T-helper 1 cell treated with Interleukin-12 subunit alpha and Interleukin-12 subunit beta and Interleukin-4 antibody, amounts not matched to agents 30 μg/mL and 1 μg/mL, for 36 hours (primary cell): ENCODE results near the gene TMEM132E.
A peak's percentile ranks its signal among the peaks of the same experiment; 100 is the strongest.

ENCODE experiments used
- H3K27ac Mint-ChIP-seq: one replicate; pipeline ENCODE4 v1.8.0; 2021; ENCODE audit warnings: mild to moderate bottlenecking, mixed read lengths
- H3K27me3 Mint-ChIP-seq: one replicate; pipeline ENCODE4 v1.8.0; 2021; ENCODE audit warnings: low read depth, mixed read lengths
- H3K36me3 Mint-ChIP-seq: one replicate; pipeline ENCODE4 v1.8.0; 2021; ENCODE audit warnings: low read depth, mixed read lengths
- H3K4me1 Mint-ChIP-seq: one replicate; pipeline ENCODE4 v1.8.0; 2021; ENCODE audit warnings: low read depth, mixed read lengths
- H3K4me3 Mint-ChIP-seq: one replicate; pipeline ENCODE4 v1.8.0; 2021; ENCODE audit warnings: mild to moderate bottlenecking, moderate library complexity, mixed read lengths
- H3K9me3 Mint-ChIP-seq: one replicate; pipeline ENCODE4 v1.8.0; 2021; ENCODE audit warnings: mixed read lengths

Gene TMEM132E

GRCh38 chr17:34580685-34581445 lies 1.5 kb downstream of the TMEM132E start:
- H3K9me3 Mint-ChIP-seq: no peaks in the 10 kb centered on the region
- H3K27ac Mint-ChIP-seq: no peak overlapping the region
- peaks cover 8% of the 10 kb centered on the region for H3K4me1 Mint-ChIP-seq
- peaks cover 89% of the 10 kb centered on the region for H3K27me3 Mint-ChIP-seq
- no peak overlapping the region for H3K4me3 Mint-ChIP-seq
- H3K36me3 Mint-ChIP-seq: no peaks in the 10 kb centered on the region

GRCh38 chr17:34581446-34582184 lies 2.2 kb downstream of the TMEM132E start:
- H3K4me1 Mint-ChIP-seq: peaks cover 8% of the 10 kb centered on the region
- no peaks in the 10 kb centered on the region for H3K36me3 Mint-ChIP-seq
- H3K27me3 Mint-ChIP-seq: peaks cover 89% of the 10 kb centered on the region
- no peaks in the 10 kb centered on the region for H3K9me3 Mint-ChIP-seq
- no peak overlapping the region for H3K4me3 Mint-ChIP-seq
- H3K27ac Mint-ChIP-seq: peak overlapping the region; percentile 26

- Mint-ChIP-seq H3K27me3 (peaks cover 87% of the 10 kb centered on the region), H3K4me3 (no peak overlapping the region), H3K9me3 (no peaks in the 10 kb centered on the region), H3K36me3 (no peaks in the 10 kb centered on the region), H3K4me1 (peaks cover 8% of the 10 kb centered on the region), H3K27ac (no peak overlapping the region)
Observed at GRCh38 chr17:34582185-34582900, 3.0 kb downstream of the TMEM132E start.

- Mint-ChIP-seq H3K27ac (no peak overlapping the region), H3K4me3 (no peak overlapping the region), H3K36me3 (no peaks in the 10 kb centered on the region), H3K27me3 (peaks cover 84% of the 10 kb centered on the region), H3K9me3 (no peaks in the 10 kb centered on the region), H3K4me1 (peaks cover 8% of the 10 kb centered on the region)
Observed at GRCh38 chr17:34582901-34583245, 3.5 kb downstream of the TMEM132E start.

DNA sequence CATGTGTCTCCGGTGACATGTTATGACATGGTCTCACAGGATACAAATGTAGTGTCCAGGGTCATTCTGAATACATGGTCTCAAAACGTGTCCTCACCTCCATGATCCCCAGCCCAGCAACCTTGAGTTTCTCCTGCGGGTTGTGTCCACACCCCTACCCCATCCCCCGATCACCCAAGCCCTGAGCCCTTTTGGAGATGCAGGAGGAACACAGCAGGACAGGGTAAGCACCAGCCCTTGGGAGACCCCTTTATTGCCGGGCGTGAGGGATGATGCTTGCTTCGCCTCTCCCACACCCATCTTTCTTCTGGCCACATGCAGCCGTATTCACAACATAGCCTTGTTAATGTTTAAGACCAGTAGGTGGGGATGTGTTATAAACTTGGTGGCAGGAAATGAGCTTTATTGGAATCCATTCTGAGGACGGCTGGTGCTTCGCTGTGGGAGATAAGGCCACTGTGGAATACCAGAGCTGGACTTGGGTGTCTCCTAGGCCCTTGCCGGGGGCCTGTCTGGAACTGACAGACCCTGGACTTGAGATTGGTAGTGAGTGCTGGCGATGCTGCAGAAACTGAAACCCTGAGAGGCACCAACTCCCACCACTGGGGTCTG lies 5.5 kb downstream of the TMEM132E start:
- Mint-ChIP-seq H3K27me3 (peaks cover 74% of the 10 kb centered on the region), H3K36me3 (no peaks in the 10 kb centered on the region), H3K9me3 (no peaks in the 10 kb centered on the region), H3K4me1 (no peaks in the 10 kb centered on the region), H3K4me3 (no peak overlapping the region), H3K27ac (no peak overlapping the region)

DNA sequence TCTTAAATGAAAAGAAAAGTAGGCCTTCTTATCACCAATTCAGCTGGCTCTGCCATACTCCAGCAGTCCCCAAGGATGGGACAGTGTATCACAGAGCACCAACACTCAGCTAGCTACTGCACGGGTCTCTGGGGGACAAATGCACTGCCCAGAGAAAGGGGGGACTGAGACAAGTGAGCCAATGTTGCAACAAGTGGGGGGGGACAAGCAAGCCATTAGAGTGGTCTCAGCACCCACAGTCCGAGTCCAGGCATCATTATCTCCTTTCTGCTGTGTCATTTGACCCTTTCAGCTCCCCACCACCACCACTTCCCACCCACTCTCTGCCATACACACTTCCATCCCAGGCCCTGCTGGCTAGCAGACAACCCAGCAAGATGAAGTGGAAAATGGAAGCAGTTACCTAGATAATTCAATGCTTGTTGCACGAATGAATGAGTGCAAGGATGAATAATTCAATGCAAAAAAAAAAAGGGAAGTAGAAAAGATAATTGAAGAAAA lies 7.0 kb downstream of the TMEM132E start:
- no peak overlapping the region for H3K27ac Mint-ChIP-seq
- no peaks in the 10 kb centered on the region for H3K36me3 Mint-ChIP-seq
- peaks cover 64% of the 10 kb centered on the region for H3K27me3 Mint-ChIP-seq
- no peaks in the 10 kb centered on the region for H3K9me3 Mint-ChIP-seq
- no peaks in the 10 kb centered on the region for H3K4me1 Mint-ChIP-seq
- no peak overlapping the region for H3K4me3 Mint-ChIP-seq

GRCh38 chr17:34588266-34588665 lies 8.9 kb downstream of the TMEM132E start:
- Mint-ChIP-seq H3K4me3 (no peak overlapping the region), H3K4me1 (no peaks in the 10 kb centered on the region), H3K27me3 (peaks cover 59% of the 10 kb centered on the region), H3K36me3 (no peaks in the 10 kb centered on the region), H3K27ac (no peak overlapping the region), H3K9me3 (no peaks in the 10 kb centered on the region)

DNA sequence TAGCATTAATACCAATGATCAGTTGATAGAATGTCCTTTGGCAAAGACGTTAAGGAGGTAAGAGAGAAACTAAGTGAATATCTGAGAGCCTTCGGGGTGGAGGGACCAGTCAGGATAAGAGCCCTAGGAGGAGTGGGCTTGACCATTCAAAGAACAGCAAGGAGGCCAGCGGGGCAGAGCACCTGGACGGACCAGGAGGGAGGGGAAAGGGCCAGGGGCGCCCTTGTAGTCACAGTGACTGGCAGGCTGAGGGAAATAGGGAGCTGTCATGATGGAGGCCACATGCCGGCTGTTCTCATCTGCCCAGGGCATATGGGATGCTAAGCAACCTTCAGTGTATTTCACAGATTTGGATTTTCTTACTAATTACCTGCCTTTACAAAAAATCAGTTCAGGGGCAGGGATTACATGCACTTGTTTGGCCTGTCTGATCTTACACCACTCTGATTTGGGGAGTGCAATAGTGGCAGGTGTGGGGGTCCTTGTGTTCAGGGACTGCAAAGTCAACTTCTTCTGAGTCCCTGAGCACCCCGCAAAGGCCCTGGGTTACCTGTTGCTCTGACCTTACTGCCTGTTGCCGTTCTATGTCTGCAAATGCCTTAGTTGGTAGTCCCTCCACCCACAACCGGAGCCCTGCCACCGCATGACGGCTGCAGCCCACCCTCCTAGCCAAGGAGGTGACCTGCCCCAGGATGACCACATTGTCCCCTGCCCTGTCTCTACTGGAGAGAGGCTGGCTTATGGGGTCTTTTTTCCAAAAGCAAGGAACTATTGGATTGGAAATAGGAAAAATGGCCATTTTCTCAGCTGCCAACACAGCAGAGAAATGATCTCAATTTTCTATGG lies 10.0 kb downstream of the TMEM132E start:
- Mint-ChIP-seq H3K36me3 (no peaks in the 10 kb centered on the region), H3K4me1 (no peaks in the 10 kb centered on the region), H3K4me3 (no peak overlapping the region), H3K9me3 (no peaks in the 10 kb centered on the region), H3K27me3 (peaks cover 59% of the 10 kb centered on the region), H3K27ac (no peak overlapping the region)

GRCh38 chr17:34592002-34592401 lies 12.6 kb downstream of the TMEM132E start:
- H3K27me3 Mint-ChIP-seq: peaks cover 34% of the 10 kb centered on the region
- no peak overlapping the region for H3K4me3 Mint-ChIP-seq

GRCh38 chr17:34596920-34597319 lies 17.5 kb downstream of the TMEM132E start:
- H3K27me3 Mint-ChIP-seq: peaks cover 28% of the 10 kb centered on the region
- no peaks in the 10 kb centered on the region for H3K9me3 Mint-ChIP-seq
- H3K36me3 Mint-ChIP-seq: no peaks in the 10 kb centered on the region
- H3K4me3 Mint-ChIP-seq: no peak overlapping the region
- H3K27ac Mint-ChIP-seq: no peak overlapping the region
- no peaks in the 10 kb centered on the region for H3K4me1 Mint-ChIP-seq

More at GRCh38 chr17:34592002-34592401, 12.6 kb downstream of the TMEM132E start:
- H3K36me3 Mint-ChIP-seq: no peaks in the 10 kb centered on the region
- no peaks in the 10 kb centered on the region for H3K4me1 Mint-ChIP-seq
- no peak overlapping the region for H3K27ac Mint-ChIP-seq
- H3K9me3 Mint-ChIP-seq: no peaks in the 10 kb centered on the region

DNA sequence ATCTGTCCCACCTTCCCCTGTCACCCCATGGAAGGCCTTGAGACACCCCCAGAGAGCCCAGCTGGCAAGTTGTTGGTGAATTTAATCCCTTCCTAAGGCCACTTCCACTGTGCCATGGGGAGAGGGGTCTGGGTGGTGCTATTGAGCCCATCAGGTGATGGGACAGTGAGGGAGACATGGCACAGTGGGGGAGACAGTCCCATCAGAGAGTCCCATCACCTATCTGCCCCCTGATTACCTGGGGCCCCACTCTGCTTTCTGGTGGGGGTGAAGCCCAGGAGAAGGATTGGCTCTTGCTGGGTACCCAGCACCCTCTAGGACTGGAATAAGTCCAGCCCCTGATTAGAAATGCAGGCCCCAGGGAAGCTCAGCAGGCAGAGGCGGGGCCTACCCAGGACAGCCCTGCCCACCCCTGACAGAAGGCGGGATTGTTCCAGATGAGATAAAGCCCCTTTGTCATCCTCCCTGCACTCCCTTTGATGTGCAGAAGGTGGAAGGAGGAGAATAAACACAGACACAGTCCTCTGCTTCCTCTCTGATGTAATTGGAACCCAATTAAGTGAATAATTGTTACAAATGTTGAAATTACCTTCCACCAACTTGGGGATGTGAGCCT lies 18.9 kb downstream of the TMEM132E start:
- no peaks in the 10 kb centered on the region for H3K36me3 Mint-ChIP-seq
- no peaks in the 10 kb centered on the region for H3K4me1 Mint-ChIP-seq
- H3K27ac Mint-ChIP-seq: no peak overlapping the region
- H3K9me3 Mint-ChIP-seq: no peaks in the 10 kb centered on the region
- H3K4me3 Mint-ChIP-seq: no peak overlapping the region
- peaks cover 17% of the 10 kb centered on the region for H3K27me3 Mint-ChIP-seq

DNA sequence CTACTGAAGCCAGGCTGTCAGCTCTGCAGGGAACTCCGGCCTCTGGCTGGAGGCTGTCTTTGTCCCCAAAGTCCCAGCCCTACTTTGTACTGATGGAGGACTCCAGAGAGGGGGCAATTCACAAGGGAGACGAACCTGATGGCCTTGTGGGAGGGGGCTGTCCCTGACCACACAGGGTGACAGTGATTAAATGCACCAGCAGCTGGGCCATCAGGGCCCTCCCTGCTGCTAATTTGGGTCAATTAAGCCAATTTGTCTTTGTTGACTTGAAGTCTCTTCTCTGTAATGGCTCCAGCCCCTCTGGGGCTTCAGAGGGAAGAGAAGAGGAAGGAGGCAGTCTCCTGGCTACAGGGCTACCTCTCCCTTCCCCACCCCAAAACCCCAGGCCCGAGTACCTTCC lies 22.0 kb downstream of the TMEM132E start:
- Mint-ChIP-seq H3K4me3 (no peak overlapping the region), H3K9me3 (no peaks in the 10 kb centered on the region), H3K4me1 (no peaks in the 10 kb centered on the region), H3K36me3 (no peaks in the 10 kb centered on the region), H3K27me3 (peaks cover 4% of the 10 kb centered on the region), H3K27ac (no peak overlapping the region)

DNA sequence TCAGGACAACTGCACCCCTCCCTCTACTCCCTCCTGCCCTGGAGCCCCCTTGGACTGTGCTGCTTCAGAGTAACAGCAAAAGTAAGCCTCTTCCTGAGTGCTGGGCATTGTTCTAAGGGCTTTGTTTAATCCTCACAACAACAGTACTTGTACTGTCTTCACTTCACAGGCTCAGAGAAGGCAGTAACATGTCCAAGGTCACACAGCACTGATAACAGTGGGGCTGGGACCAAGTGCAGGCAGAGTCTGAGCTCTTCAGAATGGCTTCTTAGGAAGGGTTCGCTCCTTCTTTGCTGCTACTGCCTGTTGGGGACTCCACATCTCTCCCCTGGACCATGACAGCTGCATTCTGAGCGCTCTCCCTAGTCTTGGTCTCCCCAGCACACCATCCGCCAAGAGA lies 24.6 kb downstream of the TMEM132E start:
- Mint-ChIP-seq H3K4me3 (no peak overlapping the region), H3K9me3 (no peaks in the 10 kb centered on the region), H3K4me1 (no peaks in the 10 kb centered on the region), H3K27ac (no peak overlapping the region), H3K36me3 (no peaks in the 10 kb centered on the region), H3K27me3 (peaks cover 15% of the 10 kb centered on the region)
